ENCODE data around the gene CDH23. TPM values are rescaled to one million over a fixed set of nuclear protein-coding genes. Genes with fewer than 3 reads are reported as not detected.

Gene CDH23
- total RNA-seq, 4 donors from 2014 or later = 13.8 to 20.1 (median 17.3) TPM

GRCh38 chr10:71362141-71362540, 34.6 kb upstream of the CDH23 start:
- no peak for DNase-seq (ENCODE audit: low spot score in 2 of 2)
- 94 to 95% methylated on average over 16 of the region's 16 CpGs for WGBS, 2 donors
- Histone ChIP-seq H3K4me1 (no peaks in the 10 kb centered on the region), H3K36me3 (peaks cover 0 to 65% (median 0%) of the 10 kb centered on the region in 3 donors), H3K9me3 (no peaks in the 10 kb centered on the region), H3K27me3 (no peaks in the 10 kb centered on the region), H3K4me3 (no peak overlapping the region), H3K27ac (no peak overlapping the region)
- no peak for TF ChIP-seq EP300 (IDR thresholded peaks at IDR 0.05)
- TF ChIP-seq, protein P1, sequence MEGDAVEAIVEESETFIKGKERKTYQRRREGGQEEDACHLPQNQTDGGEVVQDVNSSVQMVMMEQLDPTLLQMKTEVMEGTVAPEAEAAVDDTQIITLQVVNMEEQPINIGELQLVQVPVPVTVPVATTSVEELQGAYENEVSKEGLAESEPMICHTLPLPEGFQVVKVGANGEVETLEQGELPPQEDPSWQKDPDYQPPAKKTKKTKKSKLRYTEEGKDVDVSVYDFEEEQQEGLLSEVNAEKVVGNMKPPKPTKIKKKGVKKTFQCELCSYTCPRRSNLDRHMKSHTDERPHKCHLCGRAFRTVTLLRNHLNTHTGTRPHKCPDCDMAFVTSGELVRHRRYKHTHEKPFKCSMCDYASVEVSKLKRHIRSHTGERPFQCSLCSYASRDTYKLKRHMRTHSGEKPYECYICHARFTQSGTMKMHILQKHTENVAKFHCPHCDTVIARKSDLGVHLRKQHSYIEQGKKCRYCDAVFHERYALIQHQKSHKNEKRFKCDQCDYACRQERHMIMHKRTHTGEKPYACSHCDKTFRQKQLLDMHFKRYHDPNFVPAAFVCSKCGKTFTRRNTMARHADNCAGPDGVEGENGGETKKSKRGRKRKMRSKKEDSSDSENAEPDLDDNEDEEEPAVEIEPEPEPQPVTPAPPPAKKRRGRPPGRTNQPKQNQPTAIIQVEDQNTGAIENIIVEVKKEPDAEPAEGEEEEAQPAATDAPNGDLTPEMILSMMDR (IDR thresholded peaks at IDR 0.05) = no peak
- no peak for TF ChIP-seq POLR2A (IDR thresholded peaks at IDR 0.05)

GRCh38 chr10:71363936-71364335, 32.8 kb upstream of the CDH23 start:
- TF ChIP-seq, protein P1 (IDR thresholded peaks at IDR 0.05) = no peak
- TF ChIP-seq POLR2A (IDR thresholded peaks at IDR 0.05) (no peak), EP300 (IDR thresholded peaks at IDR 0.05) (no peak)
- H3K4me3 ChIP-seq = no peak overlapping the region
- no peak for DNase-seq (ENCODE audit: low spot score in 2 of 2)
- no peaks in the 10 kb centered on the region for H3K4me1 ChIP-seq
- no peak overlapping the region for H3K27ac ChIP-seq
- peaks cover 0 to 47% (median 0%) of the 10 kb centered on the region in 3 donors for H3K36me3 ChIP-seq
- no peaks in the 10 kb centered on the region for H3K9me3 ChIP-seq
- H3K27me3 ChIP-seq = no peaks in the 10 kb centered on the region

DNA sequence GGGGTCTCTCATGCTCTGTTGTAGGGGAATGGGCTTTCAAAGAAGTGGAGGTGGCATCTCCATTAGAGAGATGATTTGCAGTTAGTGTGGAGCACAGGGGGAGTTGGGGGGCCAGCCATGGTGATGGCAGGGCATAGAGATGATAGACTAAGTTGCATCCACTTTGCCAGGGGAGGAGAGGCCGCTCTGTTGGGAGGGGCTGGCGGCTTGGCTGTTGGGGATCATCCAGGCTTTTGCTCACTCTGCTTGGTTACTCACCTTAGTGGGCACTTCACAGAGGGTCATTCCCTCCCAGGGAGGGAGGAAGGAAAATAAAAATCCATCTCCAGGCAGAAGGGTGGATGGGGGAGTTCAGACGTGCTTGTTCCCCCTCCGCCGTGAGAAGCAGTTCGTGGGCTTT, 31.4 kb upstream of the CDH23 start:
- Histone ChIP-seq H3K9me3 (no peaks in the 10 kb centered on the region), H3K36me3 (peaks cover 0 to 36% (median 0%) of the 10 kb centered on the region in 3 donors), H3K4me1 (no peaks in the 10 kb centered on the region), H3K27me3 (no peaks in the 10 kb centered on the region), H3K4me3 (no peak overlapping the region), H3K27ac (no peak overlapping the region)
- TF ChIP-seq POLR2A (IDR thresholded peaks at IDR 0.05) = no peak
- TF ChIP-seq, protein P1 (IDR thresholded peaks at IDR 0.05) = no peak
- TF ChIP-seq EP300 (IDR thresholded peaks at IDR 0.05) = no peak
- WGBS, 2 donors = 92% methylated on average over 6 of the region's 6 CpGs
- DNase-seq (ENCODE audit: low spot score in 2 of 2) = no peak

DNA sequence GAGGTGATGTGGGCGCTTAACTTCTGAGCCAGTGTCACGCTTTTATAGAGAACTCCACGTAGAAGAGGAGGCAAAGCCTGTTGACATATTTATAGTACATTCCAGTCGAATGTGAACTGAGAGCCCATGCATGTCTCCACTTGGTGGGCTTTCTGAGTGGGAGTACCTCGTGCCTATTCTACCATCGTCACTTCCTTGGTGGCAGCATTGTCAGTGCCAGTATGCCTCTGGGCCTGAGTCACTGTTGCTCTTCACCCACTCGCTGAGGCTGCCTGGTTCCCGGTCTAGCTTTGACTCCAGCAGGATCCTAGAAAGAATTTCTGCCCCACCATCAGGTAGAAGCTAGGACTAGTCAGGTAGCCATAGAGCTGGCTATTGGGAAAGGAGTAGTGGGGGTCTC, 30.0 kb upstream of the CDH23 start:
- H3K4me1 ChIP-seq = no peaks in the 10 kb centered on the region
- TF ChIP-seq POLR2A (IDR thresholded peaks at IDR 0.05) (no peak), EP300 (IDR thresholded peaks at IDR 0.05) (no peak)
- TF ChIP-seq, protein P1 (IDR thresholded peaks at IDR 0.05) = no peak
- WGBS, 2 donors = 71 to 73% methylated on average over 8 of the region's 8 CpGs
- no peak overlapping the region for H3K27ac ChIP-seq
- H3K4me3 ChIP-seq = no peak overlapping the region
- H3K9me3 ChIP-seq = no peaks in the 10 kb centered on the region
- H3K27me3 ChIP-seq = no peaks in the 10 kb centered on the region
- no peak for DNase-seq (ENCODE audit: low spot score in 2 of 2)
- peaks cover 0 to 27% (median 0%) of the 10 kb centered on the region in 3 donors for H3K36me3 ChIP-seq

DNA sequence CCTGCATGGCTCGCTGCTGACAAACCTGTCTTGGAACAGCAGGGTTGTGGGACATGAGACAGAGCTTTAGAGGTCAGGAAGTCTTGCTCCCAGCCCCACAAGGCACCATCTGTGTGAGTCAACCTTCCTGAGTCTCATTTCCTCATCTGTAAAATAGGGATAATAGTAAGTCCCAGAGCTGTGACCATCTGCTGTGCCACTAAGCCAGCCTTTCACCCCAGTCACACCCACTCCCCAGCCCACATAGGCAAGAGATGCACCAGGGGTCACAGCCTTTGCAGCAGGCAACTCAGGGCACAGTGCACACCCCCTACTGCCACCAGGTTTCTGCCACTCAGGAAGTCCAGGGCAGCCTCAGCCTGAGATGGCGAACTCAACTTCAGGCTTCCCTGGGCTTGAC, 29.4 kb upstream of the CDH23 start:
- DNase-seq (ENCODE audit: low spot score in 2 of 2) = no peak
- H3K4me1 ChIP-seq = no peaks in the 10 kb centered on the region
- H3K36me3 ChIP-seq = peaks cover 0 to 22% (median 0%) of the 10 kb centered on the region in 3 donors
- no peak for TF ChIP-seq POLR2A (IDR thresholded peaks at IDR 0.05)
- TF ChIP-seq, protein P1 (IDR thresholded peaks at IDR 0.05) = no peak
- no peak for TF ChIP-seq EP300 (IDR thresholded peaks at IDR 0.05)
- WGBS, 2 donors = 69 to 73% methylated on average over 2 of the region's 2 CpGs
- no peaks in the 10 kb centered on the region for H3K9me3 ChIP-seq
- no peak overlapping the region for H3K4me3 ChIP-seq
- no peak overlapping the region for H3K27ac ChIP-seq
- no peaks in the 10 kb centered on the region for H3K27me3 ChIP-seq
